Peyer's patch (tissue), 4 donors: ENCODE measurements around the gene ATRN. TPM values are rescaled to one million over a fixed set of nuclear protein-coding genes. Genes with fewer than 3 reads are reported as not detected.

ENCODE experiments used
- DNase-seq, 3 donors: peaks; one replicate each; pipeline ENCODE4 v3.0.0-alpha.2; 2017 to 2019
- H3K27ac ChIP-seq, 4 donors: fragments of 200-600 bp; sonication (generic); one replicate each; pipeline ENCODE4 v1.5.1; 2016 to 2019
- H3K27me3 ChIP-seq, 2 donors: fragments of 200-600 bp; sonication (generic); one replicate each; pipeline ENCODE4 v1.5.1; 2019
- H3K36me3 ChIP-seq, 3 donors: fragments of 200-600 bp; sonication (generic); one replicate each; pipeline ENCODE4 v1.5.1; 2016 to 2019
- H3K4me1 ChIP-seq, 4 donors: fragments of 200-600 bp; sonication (generic); one replicate each; pipeline ENCODE4 v1.5.1; 2016 to 2019
- H3K4me3 ChIP-seq, 4 donors: fragments of 200-600 bp; sonication (generic); 1 replicate in 3 of 4; 2 replicates in 1 of 4; pipeline ENCODE4 v1.5.1; 2016 to 2019; ENCODE audit warnings: mild to moderate bottlenecking in 1 of 4
- H3K9me3 ChIP-seq, 4 donors: fragments of 200-600 bp; sonication (generic); one replicate each; pipeline ENCODE4 v1.5.1; 2016 to 2019; ENCODE audit warnings: mild to moderate bottlenecking in 1 of 4
- CTCF ChIP-seq, 6 experiments: fragments of 450-650 bp in 4 of 6; fragments of 200-600 bp in 2 of 6; sonication (generic) in 1 of 6; IDR thresholded peaks; one replicate each; pipeline ENCODE4 v1.5.1; 2017 to 2019; ENCODE audit warnings: antibody characterized with exemption in 6 of 6, mild to moderate bottlenecking in 3 of 6, moderate library complexity in 1 of 6
- POLR2A ChIP-seq, 2 donors: fragments of 450-650 bp; IDR thresholded peaks; one replicate each; pipeline ENCODE4 v1.5.1; 2017; ENCODE audit warnings: antibody characterized with exemption in 2 of 2, mild to moderate bottlenecking in 2 of 2, moderate library complexity in 2 of 2
- total RNA-seq, 4 donors: library from RNA; depleted of rRNA; stranded (reverse); fragments of >200 nt; gene quantifications; one replicate each; pipeline ENCODE4 v1.1.0, GENCODE V29; 2016

Gene ATRN
- total RNA-seq, 4 donors from 2014 or later: 14.9 to 99.5 (median 54.9) TPM

GRCh38 chr20:3477861-3478544, 7.2 kb downstream of the ATRN start:
- H3K9me3 ChIP-seq: no peaks in the 10 kb centered on the region
- peaks cover 0 to 13% (median 3%) of the 10 kb centered on the region in 4 donors for H3K4me1 ChIP-seq
- H3K4me3 ChIP-seq: no peak overlapping the region
- TF ChIP-seq POLR2A (IDR thresholded peaks at IDR 0.05) (no peak), CTCF (IDR thresholded peaks at IDR 0.05) (no peak)
- no peak overlapping the region for H3K27ac ChIP-seq
- no peaks in the 10 kb centered on the region for H3K36me3 ChIP-seq
- no peak for DNase-seq
- no peaks in the 10 kb centered on the region for H3K27me3 ChIP-seq

- no peak overlapping the region for H3K27ac ChIP-seq
- no peak for DNase-seq
- no peak overlapping the region for H3K4me3 ChIP-seq
- peaks cover 0 to 3% (median 0%) of the 10 kb centered on the region in 4 donors for H3K4me1 ChIP-seq
- H3K36me3 ChIP-seq: no peaks in the 10 kb centered on the region
- H3K9me3 ChIP-seq: no peaks in the 10 kb centered on the region
- no peaks in the 10 kb centered on the region for H3K27me3 ChIP-seq
- TF ChIP-seq POLR2A (IDR thresholded peaks at IDR 0.05) (no peak), CTCF (IDR thresholded peaks at IDR 0.05) (no peak)
These were observed 8.2 kb downstream of the ATRN start for GRCh38 chr20:3479025-3479424.

DNA sequence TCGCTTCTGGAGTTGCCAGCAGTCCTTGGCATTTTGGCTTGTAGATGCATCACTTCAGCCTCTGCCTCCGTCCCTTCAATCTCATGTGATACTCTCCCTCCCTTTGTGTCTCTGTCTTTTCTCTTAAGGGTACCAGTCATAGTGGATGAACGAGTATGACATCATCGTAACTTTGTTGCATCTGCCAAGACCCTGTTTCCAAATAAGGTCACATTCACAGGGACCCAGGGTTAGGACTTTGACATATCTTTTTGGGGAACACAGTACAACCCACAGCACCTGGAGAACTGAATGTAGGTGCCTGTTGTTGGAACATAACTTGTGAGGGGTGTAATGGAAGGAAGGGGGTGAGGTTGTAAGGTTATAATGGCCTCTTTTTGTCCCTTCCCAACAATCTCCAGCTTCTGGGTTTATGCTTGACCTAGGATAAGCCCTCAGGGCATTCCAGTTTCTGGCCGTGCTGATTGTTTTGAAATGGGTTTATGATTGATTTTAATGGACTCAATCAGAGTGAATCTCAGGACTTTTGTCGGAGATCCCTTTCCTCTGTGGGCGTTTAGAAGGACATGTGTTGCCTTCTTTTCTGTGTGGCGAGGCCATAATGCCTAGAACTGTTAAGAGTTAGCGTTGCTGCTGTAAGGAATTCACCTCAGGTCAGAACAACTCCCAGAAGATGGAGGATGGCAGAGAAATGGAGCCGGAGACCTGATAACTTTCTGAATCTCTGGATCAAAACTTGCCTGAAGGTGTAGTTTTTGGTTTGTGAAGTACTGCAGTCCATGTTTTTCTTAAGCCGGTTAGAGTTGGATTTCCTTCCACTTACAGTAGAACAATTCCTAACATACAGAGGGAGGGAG, 9.2 kb downstream of the ATRN start:
- Histone ChIP-seq H3K9me3 (no peaks in the 10 kb centered on the region), H3K36me3 (no peaks in the 10 kb centered on the region), H3K27me3 (no peaks in the 10 kb centered on the region), H3K27ac (no peak overlapping the region), H3K4me3 (no peak overlapping the region), H3K4me1 (no peaks in the 10 kb centered on the region)
- no peak for TF ChIP-seq POLR2A (IDR thresholded peaks at IDR 0.05)
- TF ChIP-seq CTCF (IDR thresholded peaks at IDR 0.05): no peak
- no peak for DNase-seq

DNA sequence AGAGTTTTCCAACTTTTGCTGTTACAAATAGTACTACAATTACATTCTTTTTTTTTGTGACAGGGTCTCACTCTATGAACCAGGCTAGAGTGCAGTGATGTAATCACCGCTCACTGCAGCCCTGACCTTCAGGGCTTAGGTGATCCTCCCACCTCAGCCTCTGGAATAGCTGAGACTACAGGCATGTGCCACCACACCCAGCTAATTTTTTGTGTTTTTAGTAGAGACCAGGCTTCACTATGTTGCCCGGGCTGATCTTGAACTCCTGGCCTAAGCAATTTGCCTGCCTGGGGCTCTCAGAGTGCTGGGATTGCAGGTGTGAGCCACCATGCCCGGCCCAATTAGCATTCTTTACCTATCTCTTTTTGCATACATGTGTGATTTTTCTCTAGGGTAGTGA, 12.5 kb downstream of the ATRN start:
- Histone ChIP-seq H3K36me3 (no peaks in the 10 kb centered on the region), H3K27me3 (no peaks in the 10 kb centered on the region), H3K27ac (no peak overlapping the region), H3K9me3 (no peaks in the 10 kb centered on the region), H3K4me1 (no peaks in the 10 kb centered on the region), H3K4me3 (no peak overlapping the region)
- TF ChIP-seq POLR2A (IDR thresholded peaks at IDR 0.05) (no peak), CTCF (IDR thresholded peaks at IDR 0.05) (no peak)
- no peak for DNase-seq

GRCh38 chr20:3483784-3484183, 13.0 kb downstream of the ATRN start:
- Histone ChIP-seq H3K4me3 (no peak overlapping the region), H3K36me3 (no peaks in the 10 kb centered on the region), H3K4me1 (no peaks in the 10 kb centered on the region), H3K9me3 (no peaks in the 10 kb centered on the region), H3K27ac (no peak overlapping the region), H3K27me3 (no peaks in the 10 kb centered on the region)
- TF ChIP-seq CTCF (IDR thresholded peaks at IDR 0.05): no peak
- no peak for TF ChIP-seq POLR2A (IDR thresholded peaks at IDR 0.05)
- no peak for DNase-seq
